MCF 10A (cell line): ENCODE measurements around the gene DOCK8. TPM values are rescaled to one million over a fixed set of nuclear protein-coding genes. Genes with fewer than 3 reads are reported as not detected.

Experiments used
- BruUV-seq: library from RNA; stranded (reverse); fragments of 400-500 nt; replicated peaks from 2 replicates; lab custom pipeline; 2021; lab: Mats Ljungman, UMichigan
- CTCF ChIA-PET: fragments of 300-600 bp; sonication (Branson Sonifier 250); formaldehyde crosslinking; extraction: SDS; loops from one replicate; lab custom pipeline; 2021; ENCODE audit warnings: antibody characterized with exemption, inconsistent platforms; lab: Yijun Ruan, JAX
- POLR2A ChIA-PET: fragments of 300-600, 350-650 bp; sonication (Branson Sonifier 250); formaldehyde crosslinking; extraction: SDS; loops from one replicate; lab custom pipeline; 2020; ENCODE audit warnings: antibody characterized with exemption, inconsistent platforms; lab: Yijun Ruan, JAX
- DNase-seq: peaks from one replicate; pipeline ENCODE4 v3.0.0-alpha.2; 2018; ENCODE audit not compliant: unreplicated experiment
- H3K27ac Mint-ChIP-seq: one replicate; pipeline ENCODE4 v1.8.0; 2022; ENCODE audit warnings: mild to moderate bottlenecking, low read depth, mixed read lengths; ENCODE audit not compliant: unreplicated experiment
- H3K27me3 Mint-ChIP-seq: one replicate; pipeline ENCODE4 v1.8.0; 2022; ENCODE audit warnings: mixed read lengths; ENCODE audit not compliant: insufficient read depth, unreplicated experiment
- H3K36me3 Mint-ChIP-seq: one replicate; pipeline ENCODE4 v1.8.0; 2022; ENCODE audit warnings: mild to moderate bottlenecking, moderate library complexity, mixed read lengths; ENCODE audit not compliant: insufficient read depth, unreplicated experiment
- H3K4me1 Mint-ChIP-seq: one replicate; pipeline ENCODE4 v1.8.0; 2022; ENCODE audit warnings: mixed read lengths; ENCODE audit not compliant: insufficient read depth, unreplicated experiment
- H3K4me3 Mint-ChIP-seq: one replicate; pipeline ENCODE4 v1.8.0; 2022; ENCODE audit warnings: mild to moderate bottlenecking, moderate library complexity, mixed read lengths; ENCODE audit not compliant: unreplicated experiment
- H3K9me3 Mint-ChIP-seq: one replicate; pipeline ENCODE4 v1.8.0; 2022; ENCODE audit warnings: mixed read lengths; ENCODE audit not compliant: unreplicated experiment
- intact Hi-C: fragments of 100-400 bp; cut with micrococcal nuclease; formaldehyde crosslinking; loops from 2 replicates; pipeline ENCODE4 v1.14.1; 2022
- total RNA-seq: library from RNA; stranded (reverse); gene quantifications from 2 replicates; pipeline ENCODE4 v1.2.3, GENCODE V29; 2022
- TF ChIP-seq, protein P1 (sequence below): fragments of 200-600 bp; IDR thresholded peaks from one replicate; pipeline ENCODE4 v1.8.0; 2022; ENCODE audit warnings: antibody characterized with exemption, mild to moderate bottlenecking; ENCODE audit not compliant: unreplicated experiment

The DOCK8 gene
- total RNA-seq, 1 experiment from 2014 or later = 5.2 TPM

- no peak overlapping the region for H3K4me3 Mint-ChIP-seq
- no peaks in the 10 kb centered on the region for H3K9me3 Mint-ChIP-seq
- no peaks in the 10 kb centered on the region for H3K4me1 Mint-ChIP-seq
- no peak overlapping the region for H3K27ac Mint-ChIP-seq
- DNase-seq = no peak
- ChIA-PET CTCF (no interaction called here), POLR2A (interaction anchor here (0.6 kb wide), 1 partner anchor 137 kb away, joined by 3 read pairs; no protein-coding TSS in a partner anchor)
- peaks cover 6% of the 10 kb centered on the region for H3K36me3 Mint-ChIP-seq
- H3K27me3 Mint-ChIP-seq = no peaks in the 10 kb centered on the region
- BruUV-seq = no TSS peak
- intact Hi-C loops = no loop called here
- TF ChIP-seq, protein P1, sequence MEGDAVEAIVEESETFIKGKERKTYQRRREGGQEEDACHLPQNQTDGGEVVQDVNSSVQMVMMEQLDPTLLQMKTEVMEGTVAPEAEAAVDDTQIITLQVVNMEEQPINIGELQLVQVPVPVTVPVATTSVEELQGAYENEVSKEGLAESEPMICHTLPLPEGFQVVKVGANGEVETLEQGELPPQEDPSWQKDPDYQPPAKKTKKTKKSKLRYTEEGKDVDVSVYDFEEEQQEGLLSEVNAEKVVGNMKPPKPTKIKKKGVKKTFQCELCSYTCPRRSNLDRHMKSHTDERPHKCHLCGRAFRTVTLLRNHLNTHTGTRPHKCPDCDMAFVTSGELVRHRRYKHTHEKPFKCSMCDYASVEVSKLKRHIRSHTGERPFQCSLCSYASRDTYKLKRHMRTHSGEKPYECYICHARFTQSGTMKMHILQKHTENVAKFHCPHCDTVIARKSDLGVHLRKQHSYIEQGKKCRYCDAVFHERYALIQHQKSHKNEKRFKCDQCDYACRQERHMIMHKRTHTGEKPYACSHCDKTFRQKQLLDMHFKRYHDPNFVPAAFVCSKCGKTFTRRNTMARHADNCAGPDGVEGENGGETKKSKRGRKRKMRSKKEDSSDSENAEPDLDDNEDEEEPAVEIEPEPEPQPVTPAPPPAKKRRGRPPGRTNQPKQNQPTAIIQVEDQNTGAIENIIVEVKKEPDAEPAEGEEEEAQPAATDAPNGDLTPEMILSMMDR = no peak
These were observed 36.7 kb downstream of the DOCK8 start for GRCh38 chr9:251398-251797.

- H3K4me1 Mint-ChIP-seq = no peaks in the 10 kb centered on the region
- H3K27ac Mint-ChIP-seq = no peak overlapping the region
- CTCF ChIA-PET = interaction anchor here (0.7 kb wide), 1 partner anchor 504 kb away, joined by 3 read pairs; no protein-coding TSS in a partner anchor
- no peaks in the 10 kb centered on the region for H3K9me3 Mint-ChIP-seq
- POLR2A ChIA-PET = no interaction called here
- no peak for DNase-seq
- no peaks in the 10 kb centered on the region for H3K36me3 Mint-ChIP-seq
- intact Hi-C loops = no loop called here
- H3K4me3 Mint-ChIP-seq = no peak overlapping the region
- BruUV-seq = no TSS peak
- TF ChIP-seq, protein P1 = no peak
- H3K27me3 Mint-ChIP-seq = no peaks in the 10 kb centered on the region
These were observed 38.9 kb downstream of the DOCK8 start for GRCh38 chr9:253539-253938.

GRCh38 chr9:254516-254915 lies 39.9 kb downstream of the DOCK8 start:
- no peak for DNase-seq

DNA sequence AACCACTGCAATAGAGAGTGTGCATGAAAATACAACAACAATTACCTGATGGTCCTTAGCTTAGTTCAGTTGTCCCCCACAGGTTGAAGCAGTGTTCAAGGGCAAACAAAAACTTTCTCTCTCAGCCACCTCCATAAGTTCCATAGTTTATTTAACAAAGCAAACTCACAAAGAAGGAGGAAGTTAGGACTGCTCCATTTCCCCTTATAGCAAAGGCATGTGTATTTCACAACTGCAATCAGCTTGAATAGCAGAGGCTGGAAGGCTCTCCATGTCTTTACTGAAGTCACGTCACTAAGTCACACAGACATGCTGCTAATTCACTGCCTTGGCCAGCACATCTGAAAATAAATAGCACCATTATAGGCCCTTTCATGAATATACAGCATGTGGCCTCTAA lies 43.3 kb downstream of the DOCK8 start:
- ChIA-PET POLR2A (no interaction called here), CTCF (interaction anchor here (0.7 to 0.9 kb wide), 2 partner anchors 10 to 29 kb away, joined by 3 read pairs; no protein-coding TSS in a partner anchor)
- BruUV-seq = no TSS peak
- intact Hi-C loops = no loop called here
- Mint-ChIP-seq H3K27me3 (peaks cover 29% of the 10 kb centered on the region), H3K4me3 (no peak overlapping the region), H3K4me1 (no peaks in the 10 kb centered on the region), H3K36me3 (no peaks in the 10 kb centered on the region), H3K27ac (no peak overlapping the region), H3K9me3 (no peaks in the 10 kb centered on the region)
- no peak for DNase-seq
- TF ChIP-seq, protein P1 = no peak

More at GRCh38 chr9:254516-254915, 39.9 kb downstream of the DOCK8 start:
- Mint-ChIP-seq H3K27ac (no peak overlapping the region), H3K9me3 (no peaks in the 10 kb centered on the region), H3K27me3 (peaks cover 4% of the 10 kb centered on the region), H3K4me3 (no peak overlapping the region), H3K4me1 (no peaks in the 10 kb centered on the region), H3K36me3 (no peaks in the 10 kb centered on the region)
- intact Hi-C loops = no loop called here
- ChIA-PET CTCF (no interaction called here), POLR2A (interaction anchor here (0.7 kb wide), 1 partner anchor 12 kb away, joined by 4 read pairs; no protein-coding TSS in a partner anchor)
- TF ChIP-seq, protein P1 = no peak
- BruUV-seq = no TSS peak
